ENCODE data around the gene EDAR.

EDAR gene

GRCh38 chr2:108935271-108935741, 53.7 kb downstream of the EDAR start:
- CTCF ChIA-PET = interaction anchor here (1.2 kb wide), 1 partner anchor 51 kb away, joined by 3 read pairs; no protein-coding TSS in a partner anchor
- H3K27me3 Mint-ChIP-seq = peaks cover 6% of the 10 kb centered on the region
- H3K36me3 Mint-ChIP-seq = no peaks in the 10 kb centered on the region
- H3K9me3 Mint-ChIP-seq = no peaks in the 10 kb centered on the region
- H3K4me3 Mint-ChIP-seq = no peak overlapping the region
- peaks cover 20% of the 10 kb centered on the region for H3K4me1 Mint-ChIP-seq
- no peak for DNase-seq
- H3K27ac Mint-ChIP-seq = no peak overlapping the region

- Mint-ChIP-seq H3K27me3 (peaks cover 6% of the 10 kb centered on the region), H3K9me3 (no peaks in the 10 kb centered on the region), H3K4me1 (peaks cover 20% of the 10 kb centered on the region), H3K36me3 (no peaks in the 10 kb centered on the region), H3K27ac (no peak overlapping the region), H3K4me3 (no peak overlapping the region)
- DNase-seq = no peak
- CTCF ChIA-PET = no interaction called here
Measured at GRCh38 chr2:108934583-108935245, 54.3 kb downstream of the EDAR start.

- Mint-ChIP-seq H3K27me3 (peaks cover 6% of the 10 kb centered on the region), H3K4me1 (peaks cover 20% of the 10 kb centered on the region)
- DNase-seq = no peak
Measured at GRCh38 chr2:108934151-108934550, 54.9 kb downstream of the EDAR start.

GRCh38 chr2:108933691-108934117, 55.3 kb downstream of the EDAR start:
- CTCF ChIA-PET = no interaction called here
- H3K9me3 Mint-ChIP-seq = no peaks in the 10 kb centered on the region

More at GRCh38 chr2:108934151-108934550, 54.9 kb downstream of the EDAR start:
- Mint-ChIP-seq H3K36me3 (no peaks in the 10 kb centered on the region), H3K9me3 (no peaks in the 10 kb centered on the region), H3K4me3 (no peak overlapping the region), H3K27ac (no peak overlapping the region)
- CTCF ChIA-PET = no interaction called here

GRCh38 chr2:108932736-108933332, 56.2 kb downstream of the EDAR start:
- no peak overlapping the region for H3K4me3 Mint-ChIP-seq
- peaks cover 6% of the 10 kb centered on the region for H3K27me3 Mint-ChIP-seq
- H3K36me3 Mint-ChIP-seq = no peaks in the 10 kb centered on the region
- no peak overlapping the region for H3K27ac Mint-ChIP-seq
- peaks cover 10% of the 10 kb centered on the region for H3K4me1 Mint-ChIP-seq
- CTCF ChIA-PET = no interaction called here
- no peaks in the 10 kb centered on the region for H3K9me3 Mint-ChIP-seq
- no peak for DNase-seq

More at GRCh38 chr2:108933691-108934117, 55.3 kb downstream of the EDAR start:
- no peak for DNase-seq
- Mint-ChIP-seq H3K27ac (no peak overlapping the region), H3K36me3 (no peaks in the 10 kb centered on the region), H3K4me3 (no peak overlapping the region), H3K4me1 (peaks cover 15% of the 10 kb centered on the region), H3K27me3 (peaks cover 6% of the 10 kb centered on the region)

- no peak overlapping the region for H3K4me3 Mint-ChIP-seq
- DNase-seq = no peak
- H3K36me3 Mint-ChIP-seq = no peaks in the 10 kb centered on the region
- H3K27me3 Mint-ChIP-seq = peaks cover 6% of the 10 kb centered on the region
- CTCF ChIA-PET = interaction anchor here (1.0 to 2.4 kb wide), 5 partner anchors 26 to 89 kb away, joined by 3 to 10 read pairs (median 5); no protein-coding TSS in a partner anchor
- no peaks in the 10 kb centered on the region for H3K9me3 Mint-ChIP-seq
- no peak overlapping the region for H3K27ac Mint-ChIP-seq
- peaks cover 3% of the 10 kb centered on the region for H3K4me1 Mint-ChIP-seq
Measured at GRCh38 chr2:108931372-108931771, 57.6 kb downstream of the EDAR start.

GRCh38 chr2:108929807-108930425, 59.1 kb downstream of the EDAR start:
- H3K27me3 Mint-ChIP-seq = peaks cover 6% of the 10 kb centered on the region
- no peaks in the 10 kb centered on the region for H3K36me3 Mint-ChIP-seq
- CTCF ChIA-PET = interaction anchor here (0.6 to 4.3 kb wide), 10 partner anchors 10 to 173 kb away, joined by 3 to 37 read pairs (median 4); partner anchors contain the start of gene EDAR
- no peak overlapping the region for H3K4me3 Mint-ChIP-seq
- no peak for DNase-seq
- H3K27ac Mint-ChIP-seq = no peak overlapping the region
- peaks cover 3% of the 10 kb centered on the region for H3K4me1 Mint-ChIP-seq
- H3K9me3 Mint-ChIP-seq = no peaks in the 10 kb centered on the region

GRCh38 chr2:108928660-108929377, 60.2 kb downstream of the EDAR start:
- H3K27ac Mint-ChIP-seq = no peak overlapping the region
- DNase-seq = no peak
- no peaks in the 10 kb centered on the region for H3K9me3 Mint-ChIP-seq
- H3K36me3 Mint-ChIP-seq = no peaks in the 10 kb centered on the region
- CTCF ChIA-PET = interaction anchor here (0.7 to 4.3 kb wide), 16 partner anchors 8 to 199 kb away, joined by 3 to 37 read pairs (median 4); partner anchors contain the start of gene EDAR
- H3K4me1 Mint-ChIP-seq = peaks cover 3% of the 10 kb centered on the region
- H3K4me3 Mint-ChIP-seq = no peak overlapping the region
- H3K27me3 Mint-ChIP-seq = peaks cover 6% of the 10 kb centered on the region

- peaks cover 3% of the 10 kb centered on the region for H3K4me1 Mint-ChIP-seq
- CTCF ChIA-PET = interaction anchor here (0.7 to 4.3 kb wide), 12 partner anchors 8 to 199 kb away, joined by 3 to 37 read pairs (median 4); partner anchors contain the start of gene EDAR
- H3K36me3 Mint-ChIP-seq = no peaks in the 10 kb centered on the region
- no peaks in the 10 kb centered on the region for H3K9me3 Mint-ChIP-seq
- DNase-seq = peak; percentile 60
- no peak overlapping the region for H3K27ac Mint-ChIP-seq
- H3K27me3 Mint-ChIP-seq = peaks cover 1% of the 10 kb centered on the region
- H3K4me3 Mint-ChIP-seq = no peak overlapping the region
Measured at GRCh38 chr2:108927936-108928659, 60.9 kb downstream of the EDAR start.

GRCh38 chr2:108927405-108927804, 61.6 kb downstream of the EDAR start:
- H3K36me3 Mint-ChIP-seq = no peaks in the 10 kb centered on the region
- H3K27me3 Mint-ChIP-seq = no peaks in the 10 kb centered on the region
- CTCF ChIA-PET = interaction anchor here (1.3 to 4.3 kb wide), 3 partner anchors 11 to 200 kb away, joined by 3 to 37 read pairs (median 9); partner anchors contain the start of gene EDAR
- no peak for DNase-seq
- peaks cover 3% of the 10 kb centered on the region for H3K4me1 Mint-ChIP-seq
- H3K4me3 Mint-ChIP-seq = no peak overlapping the region
- no peaks in the 10 kb centered on the region for H3K9me3 Mint-ChIP-seq
- H3K27ac Mint-ChIP-seq = no peak overlapping the region

GRCh38 chr2:108926561-108927380, 62.2 kb downstream of the EDAR start:
- DNase-seq = no peak
- H3K27me3 Mint-ChIP-seq = no peaks in the 10 kb centered on the region
- peaks cover 3% of the 10 kb centered on the region for H3K4me1 Mint-ChIP-seq
- H3K27ac Mint-ChIP-seq = no peak overlapping the region
- no peaks in the 10 kb centered on the region for H3K9me3 Mint-ChIP-seq
- CTCF ChIA-PET = interaction anchor here (4.3 kb wide), 1 partner anchor 62 kb away, joined by 37 read pairs; the partner anchor contains the start of gene EDAR
- no peak overlapping the region for H3K4me3 Mint-ChIP-seq
- no peaks in the 10 kb centered on the region for H3K36me3 Mint-ChIP-seq

GRCh38 chr2:108925735-108926134, 63.3 kb downstream of the EDAR start:
- Mint-ChIP-seq H3K36me3 (no peaks in the 10 kb centered on the region), H3K4me3 (no peak overlapping the region), H3K9me3 (no peaks in the 10 kb centered on the region), H3K4me1 (peaks cover 3% of the 10 kb centered on the region), H3K27ac (no peak overlapping the region), H3K27me3 (no peaks in the 10 kb centered on the region)
- DNase-seq = no peak
- CTCF ChIA-PET = interaction anchor here (4.3 kb wide), 1 partner anchor 63 kb away, joined by 37 read pairs; the partner anchor contains the start of gene EDAR

- Mint-ChIP-seq H3K27me3 (no peaks in the 10 kb centered on the region), H3K36me3 (no peaks in the 10 kb centered on the region), H3K27ac (no peak overlapping the region), H3K4me3 (no peak overlapping the region), H3K4me1 (peaks cover 3% of the 10 kb centered on the region), H3K9me3 (no peaks in the 10 kb centered on the region)
- CTCF ChIA-PET = no interaction called here
- DNase-seq = peak; percentile 7
Measured at GRCh38 chr2:108925286-108925685, 63.7 kb downstream of the EDAR start.
